ENCODE measurements around the gene CFAP90. TPM values are rescaled to one million over a fixed set of nuclear protein-coding genes. Genes with fewer than 3 reads are reported as not detected.

Gene CFAP90
- polyA plus RNA-seq, 1 donor = 0.75 TPM

DNA sequence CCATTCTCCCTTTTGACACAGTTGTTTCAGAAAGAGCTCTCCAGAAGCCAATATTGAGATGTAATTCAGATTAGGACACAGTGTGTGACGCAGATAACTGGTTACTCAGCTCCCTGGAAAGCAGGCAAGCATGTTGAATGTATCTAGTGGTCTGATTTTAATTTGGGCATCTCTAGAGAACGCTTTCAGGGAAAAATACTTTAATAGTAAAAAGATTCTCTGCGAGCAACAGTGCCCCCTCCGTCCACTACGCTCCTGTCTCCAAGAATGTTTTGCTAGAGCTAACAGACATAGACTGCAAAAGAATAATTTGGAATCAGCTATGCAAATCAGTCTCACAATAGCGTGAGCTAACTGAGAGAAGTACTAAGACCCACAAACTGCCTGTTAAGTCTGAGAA, 23.3 kb downstream of the CFAP90 start:
- Histone ChIP-seq H3K4me3 (ENCODE audit: low read length) (no peak overlapping the region), H3K27ac (ENCODE audit: low read length) (no peak overlapping the region), H3K36me3 (ENCODE audit: control insufficient read depth, insufficient read depth, low read length) (no peaks in the 10 kb centered on the region), H3K9me3 (ENCODE audit: control insufficient read depth, low read depth, low read length) (no peaks in the 10 kb centered on the region), H3K4me1 (ENCODE audit: control insufficient read depth, insufficient read depth, low read length) (no peaks in the 10 kb centered on the region), H3K27me3 (ENCODE audit: control insufficient read depth, insufficient read depth, low read length) (no peaks in the 10 kb centered on the region)
- 100% methylated on average over 1 of the region's 6 CpGs for WGBS (ENCODE audit: insufficient coverage, low lambda C conversion rate)
- DNase-seq = no peak

DNA sequence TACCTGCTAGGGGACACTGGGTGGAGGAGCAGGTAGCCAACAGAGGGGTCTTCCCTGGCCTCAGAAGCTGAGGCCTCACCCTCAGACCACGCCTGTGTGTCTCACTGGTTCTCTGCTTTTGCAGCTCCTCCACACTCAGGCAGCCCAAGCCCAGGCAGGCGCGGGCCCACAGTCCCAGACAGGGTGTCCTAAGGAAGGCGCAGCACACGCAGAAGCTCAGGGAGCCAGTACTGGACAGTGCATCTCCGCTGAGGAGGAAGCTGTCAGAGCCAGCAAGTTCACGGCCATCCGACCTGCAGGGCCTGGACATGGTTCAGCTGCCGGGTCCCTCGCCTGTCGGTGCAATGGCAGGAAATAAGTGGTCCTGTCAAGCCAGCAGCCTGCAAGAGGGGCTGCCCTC, 25.3 kb downstream of the CFAP90 start:
- Histone ChIP-seq H3K9me3 (ENCODE audit: control insufficient read depth, low read depth, low read length) (no peaks in the 10 kb centered on the region), H3K4me1 (ENCODE audit: control insufficient read depth, insufficient read depth, low read length) (no peaks in the 10 kb centered on the region), H3K4me3 (ENCODE audit: low read length) (no peak overlapping the region), H3K27ac (ENCODE audit: low read length) (no peak overlapping the region), H3K27me3 (ENCODE audit: control insufficient read depth, insufficient read depth, low read length) (no peaks in the 10 kb centered on the region), H3K36me3 (ENCODE audit: control insufficient read depth, insufficient read depth, low read length) (no peaks in the 10 kb centered on the region)
- DNase-seq = no peak
- no CpG with 5 or more reads among the region's 11 CpGs for WGBS (ENCODE audit: insufficient coverage, low lambda C conversion rate)

DNA sequence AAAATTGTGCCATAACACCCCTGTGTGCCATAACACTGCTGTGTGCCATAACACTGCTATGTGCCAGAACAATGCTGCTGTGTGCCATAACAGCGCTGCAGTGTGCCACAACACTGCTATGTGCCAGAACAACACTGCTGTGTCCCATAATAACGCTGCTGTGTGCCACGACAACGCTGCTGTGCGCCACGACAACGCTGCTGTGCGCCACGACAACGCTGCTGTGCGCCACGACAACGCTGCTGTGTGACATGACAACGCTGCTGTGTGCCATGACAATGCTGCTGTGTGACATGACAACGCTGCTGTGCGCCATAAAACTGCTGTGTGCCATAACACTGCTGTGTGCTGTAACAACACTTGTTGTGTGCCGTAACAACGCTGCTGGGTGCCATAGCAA, 25.9 kb downstream of the CFAP90 start:
- H3K4me3 ChIP-seq (ENCODE audit: low read length) = no peak overlapping the region
- H3K4me1 ChIP-seq (ENCODE audit: control insufficient read depth, insufficient read depth, low read length) = no peaks in the 10 kb centered on the region
- DNase-seq = no peak
- H3K27ac ChIP-seq (ENCODE audit: low read length) = no peak overlapping the region
- H3K9me3 ChIP-seq (ENCODE audit: control insufficient read depth, low read depth, low read length) = no peaks in the 10 kb centered on the region
- no CpG with 5 or more reads among the region's 18 CpGs for WGBS (ENCODE audit: insufficient coverage, low lambda C conversion rate)
- H3K36me3 ChIP-seq (ENCODE audit: control insufficient read depth, insufficient read depth, low read length) = no peaks in the 10 kb centered on the region
- no peaks in the 10 kb centered on the region for H3K27me3 ChIP-seq (ENCODE audit: control insufficient read depth, insufficient read depth, low read length)

DNA sequence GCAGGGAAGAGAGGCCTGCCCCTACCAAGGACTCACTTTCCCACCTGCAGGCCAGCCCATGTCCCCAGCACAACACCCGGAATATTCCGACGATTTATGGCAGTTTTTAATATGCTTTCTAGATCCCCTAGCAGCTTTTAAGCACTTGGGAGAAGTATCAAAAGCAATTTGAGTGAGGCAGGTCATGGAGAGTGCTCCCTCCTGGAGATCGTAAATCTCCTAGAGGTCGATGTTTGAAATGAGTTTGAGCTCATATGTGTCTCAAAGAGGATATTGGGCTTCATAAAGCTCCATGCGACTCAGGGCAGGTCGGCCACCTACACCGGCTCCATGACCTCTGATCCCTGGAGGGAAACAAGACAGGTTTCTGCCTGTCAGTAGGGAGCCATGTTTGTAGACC, 27.3 kb downstream of the CFAP90 start:
- no peaks in the 10 kb centered on the region for H3K9me3 ChIP-seq (ENCODE audit: control insufficient read depth, low read depth, low read length)
- no peaks in the 10 kb centered on the region for H3K4me1 ChIP-seq (ENCODE audit: control insufficient read depth, insufficient read depth, low read length)
- no peak overlapping the region for H3K4me3 ChIP-seq (ENCODE audit: low read length)
- no peak overlapping the region for H3K27ac ChIP-seq (ENCODE audit: low read length)
- WGBS (ENCODE audit: insufficient coverage, low lambda C conversion rate) = 80% methylated on average over 1 of the region's 8 CpGs
- H3K27me3 ChIP-seq (ENCODE audit: control insufficient read depth, insufficient read depth, low read length) = no peaks in the 10 kb centered on the region
- no peaks in the 10 kb centered on the region for H3K36me3 ChIP-seq (ENCODE audit: control insufficient read depth, insufficient read depth, low read length)
- DNase-seq = no peak

DNA sequence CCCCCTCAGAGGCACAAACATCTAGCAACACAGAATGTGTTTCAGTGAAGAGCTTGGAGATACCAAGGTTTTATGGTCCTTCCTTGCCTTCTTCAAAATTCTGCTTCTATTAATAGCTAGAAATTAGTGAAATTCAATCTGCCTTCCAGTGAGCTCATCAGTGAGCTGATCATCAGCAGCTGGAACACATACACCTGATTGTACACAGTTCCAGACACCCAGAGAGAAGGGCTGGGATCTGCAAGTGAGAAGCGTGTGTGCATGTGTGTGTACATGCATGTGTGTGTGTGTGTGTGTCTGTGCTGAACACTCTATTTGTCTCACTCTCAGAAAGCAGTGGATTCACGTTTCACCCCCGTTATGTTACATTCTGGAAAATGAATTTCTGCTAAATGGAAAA, 28.5 kb downstream of the CFAP90 start:
- WGBS (ENCODE audit: insufficient coverage, low lambda C conversion rate) = no CpG with 5 or more reads among the region's 3 CpGs
- Histone ChIP-seq H3K4me3 (ENCODE audit: low read length) (no peak overlapping the region), H3K9me3 (ENCODE audit: control insufficient read depth, low read depth, low read length) (no peaks in the 10 kb centered on the region), H3K36me3 (ENCODE audit: control insufficient read depth, insufficient read depth, low read length) (no peaks in the 10 kb centered on the region), H3K4me1 (ENCODE audit: control insufficient read depth, insufficient read depth, low read length) (no peaks in the 10 kb centered on the region), H3K27ac (ENCODE audit: low read length) (no peak overlapping the region), H3K27me3 (ENCODE audit: control insufficient read depth, insufficient read depth, low read length) (no peaks in the 10 kb centered on the region)
- no peak for DNase-seq

DNA sequence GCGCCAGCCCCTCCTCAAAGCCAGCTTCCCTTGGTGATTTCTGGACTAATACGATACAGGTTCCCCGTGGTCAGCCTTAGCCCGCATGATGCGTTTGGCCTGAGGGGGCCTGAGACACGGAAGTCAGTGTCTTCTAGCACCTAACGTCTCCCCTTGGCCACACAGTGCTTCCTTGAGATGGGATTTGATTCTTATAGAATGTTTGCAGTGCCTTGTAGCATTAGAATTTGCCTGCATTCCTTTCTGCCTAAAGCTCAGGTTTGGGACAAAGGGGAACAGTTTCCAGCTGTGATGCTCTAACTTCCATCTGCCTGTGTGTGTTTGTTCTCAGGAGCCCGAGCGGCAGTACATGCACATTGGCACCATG, 34.4 kb downstream of the CFAP90 start:
- Histone ChIP-seq H3K9me3 (ENCODE audit: control insufficient read depth, low read depth, low read length) (no peaks in the 10 kb centered on the region), H3K27ac (ENCODE audit: low read length) (no peak overlapping the region), H3K36me3 (ENCODE audit: control insufficient read depth, insufficient read depth, low read length) (no peaks in the 10 kb centered on the region), H3K27me3 (ENCODE audit: control insufficient read depth, insufficient read depth, low read length) (no peaks in the 10 kb centered on the region), H3K4me3 (ENCODE audit: low read length) (no peak overlapping the region), H3K4me1 (ENCODE audit: control insufficient read depth, insufficient read depth, low read length) (no peaks in the 10 kb centered on the region)
- WGBS (ENCODE audit: insufficient coverage, low lambda C conversion rate) = no CpG with 5 or more reads among the region's 9 CpGs
- no peak for DNase-seq

DNA sequence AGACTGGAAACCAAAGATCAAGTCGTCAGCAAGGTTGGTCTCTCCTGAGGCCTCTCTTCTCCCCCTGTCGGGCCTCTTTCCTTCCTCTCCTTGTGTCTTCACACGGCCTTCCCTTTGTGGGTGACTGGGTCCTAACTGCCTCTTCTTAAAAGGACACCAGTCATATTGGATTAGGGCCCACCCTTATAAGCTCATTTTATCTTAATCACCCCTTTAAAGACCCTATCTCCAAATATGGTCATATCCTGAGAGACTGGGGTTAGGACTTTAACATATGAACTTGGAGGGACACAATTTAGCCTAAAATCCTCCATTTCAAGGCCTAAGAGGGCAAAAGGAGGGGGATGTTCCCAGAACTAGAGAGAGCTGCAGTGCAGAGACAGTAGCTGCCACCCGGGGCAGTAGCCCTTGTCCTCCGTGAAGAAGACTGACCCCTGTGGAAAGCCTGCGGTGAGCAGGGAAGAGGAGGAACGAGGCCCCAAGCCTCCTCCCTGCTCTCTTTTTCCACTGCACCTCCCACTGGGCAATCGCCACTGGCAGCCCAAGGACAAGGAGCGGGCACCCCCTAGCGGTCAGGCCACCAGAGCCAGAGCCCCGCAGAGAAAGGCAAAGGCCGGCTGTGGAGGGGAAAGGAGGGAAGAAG, 34.9 kb downstream of the CFAP90 start:
- Histone ChIP-seq H3K27me3 (ENCODE audit: control insufficient read depth, insufficient read depth, low read length) (no peaks in the 10 kb centered on the region), H3K27ac (ENCODE audit: low read length) (no peak overlapping the region), H3K9me3 (ENCODE audit: control insufficient read depth, low read depth, low read length) (no peaks in the 10 kb centered on the region), H3K4me3 (ENCODE audit: low read length) (no peak overlapping the region), H3K4me1 (ENCODE audit: control insufficient read depth, insufficient read depth, low read length) (no peaks in the 10 kb centered on the region), H3K36me3 (ENCODE audit: control insufficient read depth, insufficient read depth, low read length) (no peaks in the 10 kb centered on the region)
- WGBS (ENCODE audit: insufficient coverage, low lambda C conversion rate) = no CpG with 5 or more reads among the region's 12 CpGs
- DNase-seq = peak; percentile 61 to 71

DNA sequence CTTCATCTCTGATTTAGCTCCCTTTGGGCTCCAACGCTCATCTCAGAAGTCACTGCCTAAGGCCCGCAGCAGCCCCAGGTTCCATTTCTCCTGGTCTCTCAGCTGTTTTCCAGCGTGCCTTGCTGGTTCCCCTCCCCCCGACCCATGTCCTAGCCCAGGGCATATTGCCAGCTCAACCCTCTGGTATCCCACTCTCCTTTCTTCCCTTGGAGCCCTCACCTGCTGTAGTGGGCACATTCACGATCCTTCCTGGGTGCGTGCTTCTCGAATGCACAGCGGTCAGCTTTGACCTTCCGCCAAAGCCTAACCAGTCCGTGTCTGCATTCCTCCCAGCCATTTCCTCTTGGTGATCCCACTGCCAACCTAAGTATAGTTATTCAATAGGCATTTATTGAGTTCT, 36.1 kb downstream of the CFAP90 start:
- Histone ChIP-seq H3K27me3 (ENCODE audit: control insufficient read depth, insufficient read depth, low read length) (no peaks in the 10 kb centered on the region), H3K36me3 (ENCODE audit: control insufficient read depth, insufficient read depth, low read length) (no peaks in the 10 kb centered on the region), H3K9me3 (ENCODE audit: control insufficient read depth, low read depth, low read length) (no peaks in the 10 kb centered on the region), H3K27ac (ENCODE audit: low read length) (no peak overlapping the region), H3K4me3 (ENCODE audit: low read length) (no peak overlapping the region), H3K4me1 (ENCODE audit: control insufficient read depth, insufficient read depth, low read length) (no peaks in the 10 kb centered on the region)
- 80% methylated on average over 1 of the region's 10 CpGs for WGBS (ENCODE audit: insufficient coverage, low lambda C conversion rate)
- no peak for DNase-seq

DNA sequence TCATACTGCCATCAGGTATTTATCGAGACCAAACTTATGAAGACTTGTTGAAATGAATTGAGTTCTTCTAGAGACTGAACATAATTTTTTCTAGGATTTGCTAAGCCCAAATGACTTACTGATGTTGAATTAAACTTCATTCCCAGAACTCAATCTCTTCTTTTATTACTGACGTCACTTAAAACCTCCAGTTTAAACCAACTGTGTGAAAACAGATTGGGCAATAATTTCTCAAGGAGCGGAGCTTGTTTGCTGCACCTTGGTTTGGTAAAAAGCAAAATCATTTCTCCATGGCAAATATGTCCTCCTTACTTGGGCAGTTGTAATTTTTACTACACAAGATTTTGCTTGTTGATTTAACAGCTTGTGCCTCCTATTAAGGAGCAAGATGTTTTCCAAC, 37.4 kb downstream of the CFAP90 start:
- WGBS (ENCODE audit: insufficient coverage, low lambda C conversion rate) = 86% methylated on average over 1 of the region's 3 CpGs
- Histone ChIP-seq H3K36me3 (ENCODE audit: control insufficient read depth, insufficient read depth, low read length) (no peaks in the 10 kb centered on the region), H3K4me1 (ENCODE audit: control insufficient read depth, insufficient read depth, low read length) (no peaks in the 10 kb centered on the region), H3K27ac (ENCODE audit: low read length) (no peak overlapping the region), H3K27me3 (ENCODE audit: control insufficient read depth, insufficient read depth, low read length) (no peaks in the 10 kb centered on the region), H3K4me3 (ENCODE audit: low read length) (no peak overlapping the region), H3K9me3 (ENCODE audit: control insufficient read depth, low read depth, low read length) (no peaks in the 10 kb centered on the region)
- DNase-seq = no peak

DNA sequence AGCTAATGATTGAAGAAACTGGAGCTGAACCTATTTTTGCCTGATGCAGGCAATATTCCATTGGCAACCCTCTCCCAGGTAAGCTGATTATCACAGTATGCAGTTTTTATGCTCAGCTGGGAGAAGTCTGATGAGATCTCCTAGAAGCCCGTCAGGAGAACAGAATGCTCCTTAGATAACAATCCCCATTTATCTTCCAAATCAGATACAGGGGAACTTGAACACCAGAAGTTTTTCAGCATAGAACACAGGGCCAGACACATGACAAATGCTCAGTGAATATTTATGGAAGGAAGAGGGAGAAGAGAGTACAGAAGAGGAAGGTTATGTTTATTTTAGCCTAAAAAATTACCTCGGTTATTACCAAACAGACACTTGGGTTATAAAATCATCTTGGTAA, 37.9 kb downstream of the CFAP90 start:
- H3K4me3 ChIP-seq (ENCODE audit: low read length) = no peak overlapping the region
- no CpG with 5 or more reads among the region's 2 CpGs for WGBS (ENCODE audit: insufficient coverage, low lambda C conversion rate)
- H3K27me3 ChIP-seq (ENCODE audit: control insufficient read depth, insufficient read depth, low read length) = no peaks in the 10 kb centered on the region
- no peak overlapping the region for H3K27ac ChIP-seq (ENCODE audit: low read length)
- no peaks in the 10 kb centered on the region for H3K4me1 ChIP-seq (ENCODE audit: control insufficient read depth, insufficient read depth, low read length)
- H3K36me3 ChIP-seq (ENCODE audit: control insufficient read depth, insufficient read depth, low read length) = no peaks in the 10 kb centered on the region
- H3K9me3 ChIP-seq (ENCODE audit: control insufficient read depth, low read depth, low read length) = no peaks in the 10 kb centered on the region
- DNase-seq = no peak

DNA sequence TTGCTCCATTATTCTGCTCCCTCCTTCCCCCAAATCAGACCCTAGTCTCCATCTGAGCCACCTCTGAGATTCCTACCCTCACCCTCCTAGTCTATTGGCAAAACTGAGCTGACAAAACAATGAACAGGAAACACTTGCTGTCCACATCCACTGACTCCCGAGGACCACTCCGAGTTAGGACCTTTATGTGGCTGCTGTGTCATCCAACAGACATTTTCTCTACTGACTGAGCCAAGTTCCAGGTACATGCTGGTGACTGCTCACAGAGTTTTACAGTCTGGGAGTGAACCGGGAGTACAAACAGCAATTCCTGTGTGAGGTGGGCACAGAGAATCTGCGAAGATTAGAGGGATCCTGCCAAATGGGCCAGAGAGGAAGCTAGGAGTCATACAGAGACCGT, 39.2 kb downstream of the CFAP90 start:
- H3K27ac ChIP-seq (ENCODE audit: low read length) = no peak overlapping the region
- H3K4me1 ChIP-seq (ENCODE audit: control insufficient read depth, insufficient read depth, low read length) = no peaks in the 10 kb centered on the region
- no peak for DNase-seq
- H3K36me3 ChIP-seq (ENCODE audit: control insufficient read depth, insufficient read depth, low read length) = no peaks in the 10 kb centered on the region
- WGBS (ENCODE audit: insufficient coverage, low lambda C conversion rate) = no CpG with 5 or more reads among the region's 5 CpGs
- no peaks in the 10 kb centered on the region for H3K9me3 ChIP-seq (ENCODE audit: control insufficient read depth, low read depth, low read length)
- H3K4me3 ChIP-seq (ENCODE audit: low read length) = no peak overlapping the region
- no peaks in the 10 kb centered on the region for H3K27me3 ChIP-seq (ENCODE audit: control insufficient read depth, insufficient read depth, low read length)
